ENCODE results near the gene CA12.

CA12 gene

GRCh38 chr15:63292241-63292640 is 89.4 kb downstream of the CA12 start:
- TF ChIP-seq PATZ1 (CRISPR knock-in tag; IDR thresholded peaks at IDR 0.05; ENCODE audit: borderline replicate concordance) (no peak), ZFP3 (CRISPR knock-in tag; IDR thresholded peaks at IDR 0.05) (no peak), CSDC2 (CRISPR knock-in tag; IDR thresholded peaks at IDR 0.05) (no peak), BACH2 (CRISPR knock-in tag; IDR thresholded peaks at IDR 0.05; ENCODE audit: borderline replicate concordance) (no peak), ZFP30 (CRISPR knock-in tag; IDR thresholded peaks at IDR 0.05) (no peak), CSRNP3 (CRISPR knock-in tag; IDR thresholded peaks at IDR 0.05) (no peak), ISL1 (CRISPR knock-in tag; IDR thresholded peaks at IDR 0.05) (no peak), TCF4 (CRISPR knock-in tag; IDR thresholded peaks at IDR 0.05; ENCODE audit: borderline replicate concordance) (no peak), TOX (CRISPR knock-in tag; IDR thresholded peaks at IDR 0.05; ENCODE audit: borderline replicate concordance) (no peak), ESRRG (CRISPR knock-in tag; IDR thresholded peaks at IDR 0.05) (no peak), ZC3H10 (CRISPR knock-in tag; IDR thresholded peaks at IDR 0.05) (no peak), POU6F1 (CRISPR knock-in tag; IDR thresholded peaks at IDR 0.05; ENCODE audit: borderline replicate concordance, low read depth) (no peak), CREB5 (CRISPR knock-in tag; IDR thresholded peaks at IDR 0.05; ENCODE audit: low read depth) (no peak), GLIS3 (CRISPR knock-in tag; IDR thresholded peaks at IDR 0.05) (no peak), RARB (CRISPR knock-in tag; IDR thresholded peaks at IDR 0.05) (no peak), PPARA (CRISPR knock-in tag; IDR thresholded peaks at IDR 0.05; ENCODE audit: borderline replicate concordance) (no peak), TSHZ2 (CRISPR knock-in tag; IDR thresholded peaks at IDR 0.05) (no peak)
- ATAC-seq, result no peak

- TF ChIP-seq ZNF8 (CRISPR knock-in tag; IDR thresholded peaks at IDR 0.05), result no peak
- TF ChIP-seq ARNTL (CRISPR knock-in tag; IDR thresholded peaks at IDR 0.05; ENCODE audit: borderline replicate concordance, low read depth), result no peak
- TF ChIP-seq ESRRG (CRISPR knock-in tag; IDR thresholded peaks at IDR 0.05), result no peak
- no peak for TF ChIP-seq CSDC2 (CRISPR knock-in tag; IDR thresholded peaks at IDR 0.05)
- no peak for TF ChIP-seq TOX (CRISPR knock-in tag; IDR thresholded peaks at IDR 0.05; ENCODE audit: borderline replicate concordance)
- no peak for TF ChIP-seq PATZ1 (CRISPR knock-in tag; IDR thresholded peaks at IDR 0.05; ENCODE audit: borderline replicate concordance)
- TF ChIP-seq POU6F1 (CRISPR knock-in tag; IDR thresholded peaks at IDR 0.05; ENCODE audit: borderline replicate concordance, low read depth), result no peak
- TF ChIP-seq GLIS3 (CRISPR knock-in tag; IDR thresholded peaks at IDR 0.05), result no peak
- TF ChIP-seq CSRNP3 (CRISPR knock-in tag; IDR thresholded peaks at IDR 0.05), result no peak
- no peak for TF ChIP-seq ZFP3 (CRISPR knock-in tag; IDR thresholded peaks at IDR 0.05)
- no peak for TF ChIP-seq RARB (CRISPR knock-in tag; IDR thresholded peaks at IDR 0.05)
- no peak for TF ChIP-seq TCF4 (CRISPR knock-in tag; IDR thresholded peaks at IDR 0.05; ENCODE audit: borderline replicate concordance)
- no peak for TF ChIP-seq BACH2 (CRISPR knock-in tag; IDR thresholded peaks at IDR 0.05; ENCODE audit: borderline replicate concordance)
- no peak for TF ChIP-seq ZFP30 (CRISPR knock-in tag; IDR thresholded peaks at IDR 0.05)
- TF ChIP-seq SNAI2 (CRISPR knock-in tag; IDR thresholded peaks at IDR 0.05), result no peak
- no peak for TF ChIP-seq CREB5 (CRISPR knock-in tag; IDR thresholded peaks at IDR 0.05; ENCODE audit: low read depth)
- TF ChIP-seq ZC3H10 (CRISPR knock-in tag; IDR thresholded peaks at IDR 0.05), result no peak
- ATAC-seq, result peak; percentile 37; the same call in 2 of the 3 replicates
These were observed 90.1 kb downstream of the CA12 start for GRCh38 chr15:63291507-63291906.
